Measurements from ENCODE around the gene TUBGCP5.
"Not testable (repeated sequence)": the region's sequence is repeated elsewhere in the genome, so short reads cannot be mapped to it uniquely, and the experiment has no call there.

GRCh38 chr15:23081996-23082737 lies 42.8 kb upstream of the TUBGCP5 start:
- TF ChIP-seq CTCF, POLR2A (IDR thresholded peaks at IDR 0.05): not testable (repeated sequence)
